HG02885 (cell line): ENCODE data around the gene TCEA3.

Experiments used
- ATAC-seq: cut with Tn5 transposase; IDR thresholded peaks from one replicate; pipeline ENCODE4 v1.9.1; 2021; ENCODE audit warnings: mild to moderate bottlenecking; ENCODE audit not compliant: unreplicated experiment, poor library complexity

The TCEA3 gene

DNA sequence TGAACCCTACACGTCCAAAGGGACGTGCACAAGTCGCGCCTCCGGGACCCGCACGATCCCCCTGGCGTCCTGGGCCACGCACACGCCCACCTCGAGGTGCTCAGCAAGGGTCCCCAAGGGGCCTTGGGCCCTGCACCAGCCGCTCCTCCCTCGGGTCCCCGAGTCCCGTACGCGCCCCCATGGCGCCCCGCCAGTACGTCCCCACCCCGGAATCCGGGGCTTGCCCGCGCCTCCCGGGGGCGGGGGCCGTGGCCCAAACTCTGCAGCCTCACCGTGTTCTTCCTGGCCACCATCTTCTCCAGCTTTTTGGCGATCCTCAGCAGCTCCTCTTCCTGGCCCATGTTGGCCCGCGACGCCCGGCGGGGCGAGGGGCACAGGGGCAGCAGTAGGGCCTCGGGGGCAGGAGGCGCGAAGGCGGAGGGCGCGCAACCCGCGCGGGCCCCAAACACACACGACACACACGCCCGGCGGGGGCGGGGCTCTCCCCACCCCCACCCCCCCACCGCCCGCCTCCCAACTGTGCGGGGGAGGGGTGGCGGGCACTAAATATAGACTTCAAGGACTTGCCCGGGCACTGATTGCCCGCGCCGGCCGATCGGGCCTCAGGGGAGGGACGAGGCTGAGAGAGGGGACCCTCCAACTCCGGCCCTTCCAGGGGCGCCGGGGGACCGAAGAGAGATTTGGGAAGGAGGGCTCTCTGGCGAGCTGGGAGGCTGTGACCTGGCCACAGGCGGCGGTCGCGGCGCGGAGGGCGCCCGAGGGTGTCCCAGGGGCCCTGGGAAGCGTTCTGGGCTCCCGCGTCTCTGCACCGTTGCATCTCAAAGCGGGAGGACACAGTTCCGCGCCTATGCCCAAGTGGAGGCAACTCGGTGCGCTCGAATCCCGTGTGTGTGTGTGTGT, at the start of gene TCEA3:
TSS of gene TCEA3 (minus strand) at position 456 of the 900 bp plus-strand sequence. CDS start at position 341, 115 bp downstream.
- ATAC-seq, result no peak

DNA sequence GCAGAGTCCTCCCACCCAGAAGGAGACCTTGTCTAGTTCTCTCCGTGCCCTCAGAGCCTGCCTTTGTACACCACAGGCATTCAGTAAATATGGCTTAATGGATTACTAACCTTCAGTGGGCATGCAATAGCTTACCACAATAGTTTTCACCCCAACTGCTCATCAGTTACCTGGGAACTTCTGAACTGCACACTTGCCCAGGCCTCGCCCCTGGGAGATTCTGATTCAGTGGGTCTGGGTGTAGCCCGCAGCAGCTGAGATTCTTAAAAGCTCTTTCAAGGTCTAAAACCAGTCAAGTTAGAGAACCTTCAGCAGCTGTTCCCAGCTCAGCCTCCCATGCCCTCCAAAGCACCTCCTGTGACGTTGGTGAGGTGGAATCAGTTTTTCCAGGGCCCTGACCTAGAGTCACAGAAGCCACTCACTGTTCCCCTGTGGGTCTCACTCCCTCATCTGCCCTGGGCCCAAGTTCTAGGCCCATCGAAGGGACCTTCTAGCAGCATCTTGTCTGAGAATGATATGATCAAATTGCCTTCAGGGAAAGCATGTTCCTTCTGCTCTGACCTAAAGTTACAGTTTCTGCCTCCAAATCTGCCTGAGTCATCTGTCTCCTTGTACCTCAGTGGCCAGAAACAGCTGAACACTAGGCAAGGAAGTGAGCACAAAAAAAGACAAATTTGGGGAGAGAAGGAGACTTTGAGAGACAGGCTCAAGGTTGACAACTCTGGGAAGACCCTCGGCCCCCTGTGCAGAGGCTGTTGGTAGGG, 48.7 kb upstream of the TCEA3 start:
- no peak for ATAC-seq

DNA sequence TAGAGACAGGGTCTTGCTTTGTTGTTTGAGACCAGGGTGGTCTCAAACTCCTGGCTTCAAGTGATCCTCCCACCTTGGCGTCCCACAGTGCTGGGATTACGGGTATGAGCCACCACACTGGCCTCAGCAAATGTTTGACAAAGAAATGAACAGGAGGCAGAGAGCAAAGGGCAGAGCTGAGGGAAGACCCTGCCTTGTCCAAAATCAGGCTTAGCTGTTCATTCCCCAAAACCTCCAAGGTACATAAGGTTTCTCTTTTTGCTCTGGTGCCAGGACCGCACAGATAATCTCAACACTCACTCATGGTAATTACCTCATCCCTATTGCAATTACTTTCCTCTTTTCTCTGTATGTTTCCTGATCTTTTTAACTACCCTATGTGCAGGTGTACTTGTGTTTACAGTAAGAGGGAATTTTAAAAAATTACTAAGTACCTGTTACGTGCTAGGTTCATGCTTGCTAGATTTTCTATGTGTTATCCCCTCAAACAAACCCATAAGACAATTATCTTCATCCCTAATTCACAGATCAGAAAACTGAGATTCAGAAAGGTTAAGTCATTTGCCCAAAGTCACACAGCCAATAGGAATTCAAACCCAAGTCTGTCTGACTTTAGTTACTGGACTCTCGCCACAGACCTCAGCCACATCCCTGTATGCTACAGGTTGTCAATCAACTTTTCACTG, 47.9 kb upstream of the TCEA3 start:
- ATAC-seq, result no peak

DNA sequence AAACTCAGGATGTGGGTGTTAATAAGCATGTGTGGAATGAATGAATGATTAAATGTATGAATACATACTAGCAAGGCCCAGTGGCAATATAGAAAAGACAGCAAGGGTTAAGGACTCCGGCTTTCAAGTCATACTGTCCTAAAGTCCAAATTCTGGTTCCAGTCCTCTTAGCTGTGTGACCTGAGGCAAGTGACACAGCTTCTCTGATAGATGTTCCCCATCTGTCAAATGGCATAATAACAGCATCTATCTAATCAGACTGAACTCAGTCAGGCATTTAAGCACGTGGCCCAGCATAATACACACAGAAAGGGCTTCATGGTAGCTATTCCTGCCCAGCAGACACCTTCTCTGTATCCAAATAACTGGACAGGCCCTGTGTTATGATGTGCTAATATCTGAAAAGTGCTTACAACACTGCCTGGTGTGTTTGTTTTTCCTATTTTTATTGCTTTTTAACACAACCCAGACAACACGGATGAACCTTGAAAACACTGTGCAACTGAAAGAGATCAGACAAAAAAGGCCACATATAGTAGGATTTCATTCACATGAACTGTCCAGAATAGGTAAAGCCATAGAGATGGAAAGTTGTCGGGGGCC, 47.0 kb upstream of the TCEA3 start:
- no peak for ATAC-seq

DNA sequence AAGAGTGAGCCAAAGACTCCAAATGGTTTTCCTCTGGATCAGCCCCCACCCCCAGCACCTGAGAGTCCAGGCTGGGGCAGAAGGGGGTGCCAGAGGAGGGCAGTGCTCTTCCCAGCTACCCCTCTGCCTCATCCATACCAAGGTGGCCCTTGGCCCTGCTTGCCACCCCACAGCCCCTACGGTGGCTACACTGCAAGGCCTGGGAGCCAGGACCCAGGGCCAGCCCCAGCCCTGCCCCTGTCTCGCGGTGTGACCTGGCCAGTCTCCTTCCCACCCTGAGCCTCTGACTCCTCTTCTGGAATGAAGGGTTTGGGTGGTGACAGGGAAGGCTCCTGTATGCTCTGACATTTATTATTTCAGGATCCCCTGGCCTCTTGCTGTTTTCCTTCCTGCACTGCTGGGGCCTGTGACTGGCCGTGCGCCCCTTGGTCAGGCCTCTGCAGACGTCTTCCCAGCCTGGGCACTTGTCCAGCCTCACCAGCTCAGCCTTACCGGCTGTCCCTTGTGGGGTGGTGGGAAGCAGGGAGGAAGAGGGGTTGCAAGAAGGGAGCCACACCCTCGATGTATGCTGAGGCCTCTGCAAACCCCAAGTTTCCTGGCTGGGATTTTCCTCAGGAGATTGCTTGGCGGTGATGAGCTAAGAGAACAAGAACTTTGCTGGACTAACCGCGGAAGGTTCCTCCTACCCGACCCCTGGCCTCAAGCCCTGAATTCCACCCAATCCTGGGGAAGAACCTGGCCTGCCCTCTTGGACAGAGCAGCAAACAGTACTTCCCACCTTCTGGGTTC, 45.9 kb upstream of the TCEA3 start:
- ATAC-seq, result no peak

DNA sequence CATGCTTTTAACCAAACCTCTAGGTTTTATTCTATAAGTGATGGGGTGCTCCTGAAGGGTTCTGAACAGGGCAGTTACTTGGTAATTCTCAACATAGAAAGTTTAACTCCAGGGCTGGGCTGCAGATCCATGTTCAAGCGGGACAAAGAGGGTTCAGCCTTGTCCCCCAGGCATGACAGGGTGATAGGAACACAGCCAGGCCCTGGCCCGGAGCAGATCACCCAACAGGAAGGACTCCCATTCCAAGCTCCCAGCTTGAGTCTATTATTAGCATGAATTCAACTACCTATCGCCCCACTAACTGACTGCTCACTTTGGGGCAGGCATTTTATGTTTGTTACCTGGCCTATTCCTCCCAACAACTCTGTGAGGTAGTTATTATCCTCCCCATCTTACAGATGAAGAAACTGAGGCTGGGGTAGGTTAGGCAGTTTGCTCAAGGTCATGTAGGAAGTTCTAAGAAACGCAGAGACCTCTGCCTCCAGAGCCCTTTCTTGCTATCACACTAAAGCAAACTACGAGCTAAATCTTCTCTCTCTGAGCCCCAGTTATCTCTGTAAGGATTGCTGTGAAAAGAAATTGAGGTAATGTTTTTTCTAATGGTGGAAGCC, 44.9 kb upstream of the TCEA3 start:
- ATAC-seq, result no peak

DNA sequence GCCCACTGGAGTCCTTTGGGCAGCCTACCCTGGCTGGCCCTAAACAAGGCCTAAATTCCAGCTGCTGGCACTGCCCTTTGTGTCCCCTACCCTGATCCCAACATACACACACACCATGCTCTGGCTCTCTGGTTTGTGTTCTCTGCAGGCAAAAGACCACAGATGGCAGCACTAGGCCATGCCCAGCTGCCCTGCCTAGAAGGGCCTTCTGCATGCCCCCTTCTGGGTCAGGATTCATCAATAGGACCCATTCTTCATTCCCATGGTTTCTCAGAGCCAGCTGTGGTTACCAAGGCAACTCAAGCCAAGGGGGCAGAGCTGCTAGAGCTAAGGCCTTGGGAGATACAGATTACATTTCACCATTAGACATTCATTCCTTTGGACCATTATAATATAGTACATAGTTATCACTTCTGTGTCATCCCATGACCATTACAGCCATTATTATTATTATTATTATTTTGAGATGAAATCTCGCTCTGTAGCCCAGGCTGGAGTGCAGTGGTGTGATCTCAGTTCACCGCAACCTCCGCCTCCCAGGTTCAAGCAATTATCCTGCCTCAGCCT, 42.0 kb upstream of the TCEA3 start:
- ATAC-seq, result no peak

DNA sequence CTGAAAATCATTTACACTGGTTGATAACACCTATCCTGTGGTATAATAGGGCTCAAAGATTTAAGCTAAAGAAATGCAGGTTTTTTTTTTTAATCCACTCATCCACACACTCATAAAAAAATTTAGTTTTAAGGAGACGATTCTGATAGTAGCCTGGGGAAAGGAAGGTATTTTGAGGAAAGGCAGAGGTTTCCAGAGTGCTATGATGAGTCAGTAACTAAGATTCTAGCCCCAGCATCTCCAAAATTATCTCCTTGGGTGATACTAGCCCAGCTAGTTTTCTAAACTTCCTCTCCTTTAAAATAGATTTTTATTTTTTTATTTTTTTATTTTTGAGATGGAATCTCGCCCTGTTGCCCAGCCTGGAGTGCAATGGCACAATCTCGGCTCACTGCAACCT, 38.7 kb upstream of the TCEA3 start:
- ATAC-seq, result no peak

DNA sequence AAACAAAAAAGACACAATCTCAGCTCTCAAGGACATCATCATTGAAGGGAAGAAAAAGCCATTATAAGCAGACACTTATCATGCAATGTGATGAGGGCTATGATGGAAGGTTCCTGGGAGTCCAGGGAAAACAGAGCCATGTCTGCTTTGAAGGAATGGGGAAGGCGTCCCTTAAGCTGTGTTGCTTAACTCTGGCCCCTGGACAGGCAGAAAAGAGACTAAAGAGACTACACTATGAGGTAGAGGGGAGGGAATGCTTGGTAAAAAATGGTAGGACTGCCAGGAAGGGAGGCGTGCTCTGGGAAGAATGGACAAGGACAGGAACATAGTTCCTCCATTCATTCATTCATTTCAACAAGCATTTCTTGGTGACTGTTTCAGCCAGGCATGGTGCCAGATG, 38.2 kb upstream of the TCEA3 start:
- ATAC-seq, result no peak

DNA sequence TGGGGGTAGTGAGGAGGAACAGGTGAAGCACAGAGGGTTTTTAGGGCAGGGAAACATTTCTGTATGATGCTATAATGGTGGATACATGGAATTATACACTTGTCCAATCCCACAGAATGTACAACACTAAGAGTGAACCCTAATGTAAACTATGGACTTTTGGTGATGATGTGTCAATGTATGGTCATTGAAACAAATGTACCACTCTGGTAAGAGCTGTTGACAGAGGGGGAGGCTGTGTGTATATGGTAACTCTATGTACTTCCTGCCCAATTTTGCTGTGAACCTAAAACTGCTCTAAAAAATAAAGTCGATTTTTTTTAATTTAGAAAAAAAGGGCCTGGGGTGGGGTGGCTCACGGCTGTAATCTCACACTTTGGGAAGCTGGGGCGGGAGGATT, 36.5 kb upstream of the TCEA3 start:
- no peak for ATAC-seq

DNA sequence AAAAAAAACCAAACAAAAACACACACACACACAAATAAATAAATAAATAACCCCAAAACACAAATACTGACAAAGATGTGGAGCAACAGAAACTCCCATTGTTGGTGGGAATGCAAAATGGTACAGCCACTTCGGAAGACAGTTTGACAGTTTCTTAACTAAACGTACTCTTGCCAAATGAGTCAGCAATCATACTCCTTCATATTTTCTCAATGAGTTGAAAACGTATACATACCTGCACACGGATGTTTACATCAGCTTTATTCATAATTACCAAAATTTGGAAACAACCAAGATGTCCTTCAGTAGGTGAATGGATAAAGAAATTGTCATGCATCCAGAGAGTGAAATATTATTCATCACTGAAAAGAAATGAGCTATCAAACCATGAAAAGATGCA, 36.0 kb upstream of the TCEA3 start:
- ATAC-seq, result no peak

DNA sequence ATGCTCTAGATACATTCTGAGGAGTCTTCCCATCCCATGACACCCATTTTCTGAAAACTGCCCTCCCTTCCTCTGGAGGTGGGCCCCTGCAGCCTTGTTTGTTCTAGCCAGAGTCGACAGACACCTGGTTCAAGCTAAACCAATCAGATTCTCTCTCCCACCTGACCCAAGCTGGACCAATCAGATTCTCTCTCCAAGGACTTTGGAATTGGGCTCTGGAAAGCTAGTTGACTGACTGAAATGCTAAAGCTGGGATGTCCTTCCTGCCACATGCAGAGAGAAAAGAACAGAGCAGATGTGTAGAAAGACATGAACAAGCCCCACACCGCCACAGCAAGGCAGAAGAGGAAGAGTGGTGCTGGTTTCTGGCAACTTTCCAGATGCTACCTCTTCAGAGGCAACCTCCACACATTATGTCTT, 34.8 kb upstream of the TCEA3 start:
- no peak for ATAC-seq

DNA sequence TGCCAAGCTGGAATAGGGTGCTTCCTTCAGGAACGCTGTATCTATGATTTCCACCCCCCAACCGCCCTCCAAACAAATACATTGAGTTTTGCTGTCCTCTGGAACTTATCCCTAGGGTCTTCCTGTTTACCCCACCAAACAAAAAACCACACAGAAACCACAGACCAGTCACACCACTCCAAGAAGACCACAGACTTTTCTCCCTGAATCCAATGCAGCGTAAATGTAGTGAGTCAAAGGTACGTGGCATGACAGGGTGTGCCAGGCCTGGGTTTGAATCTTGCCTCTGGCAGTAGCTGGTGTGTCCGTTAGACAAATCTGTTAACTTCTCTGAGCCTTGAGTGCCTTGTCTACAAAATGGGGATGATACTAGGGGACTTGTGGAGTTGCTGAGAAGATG, 31.7 kb upstream of the TCEA3 start:
- no peak for ATAC-seq

DNA sequence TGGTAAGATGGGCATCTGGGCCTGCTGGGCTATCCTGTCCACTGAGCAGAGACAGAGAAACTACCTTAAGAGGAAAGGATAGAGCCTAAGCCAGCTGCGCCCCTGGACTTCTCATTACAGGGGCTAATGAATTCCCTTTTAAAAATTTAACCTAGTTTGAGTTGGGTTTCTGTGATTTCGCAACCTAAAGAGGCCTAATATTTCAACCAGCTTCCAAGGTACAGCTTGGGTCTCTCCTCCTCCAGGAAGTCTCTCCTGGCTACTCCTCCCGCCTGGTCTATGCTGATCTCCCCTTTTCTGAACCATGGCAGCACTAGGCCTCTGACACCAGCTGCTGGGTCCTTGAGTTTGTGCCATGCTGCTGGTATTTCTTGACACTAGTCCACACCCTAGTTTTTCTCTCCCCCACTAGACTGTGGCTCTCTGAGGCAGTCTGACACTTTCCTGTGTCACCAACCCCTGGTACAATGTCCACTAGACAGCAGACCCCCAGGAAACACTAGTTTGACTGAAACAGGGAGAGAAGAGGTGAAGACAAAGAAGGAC, 29.0 kb upstream of the TCEA3 start:
- no peak for ATAC-seq

DNA sequence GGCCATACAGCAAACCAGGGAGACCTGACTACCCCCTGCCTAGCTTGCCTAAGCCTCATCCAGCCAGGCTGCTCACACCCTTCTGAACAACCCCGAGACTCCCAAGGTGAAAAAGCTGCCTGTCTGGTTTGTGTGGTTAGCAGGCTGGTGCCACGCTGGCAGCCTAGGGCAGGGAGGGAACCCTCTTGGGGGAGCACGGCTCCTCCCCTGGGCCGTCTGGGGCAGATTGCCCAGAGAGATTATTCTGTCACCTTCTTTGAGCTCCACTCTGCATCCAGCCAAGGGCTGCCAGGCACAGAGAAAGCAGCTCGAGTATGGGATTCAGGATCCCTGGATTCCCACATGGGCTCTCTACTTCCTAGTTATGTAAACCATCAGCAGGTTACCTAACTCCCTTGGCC, 27.5 kb upstream of the TCEA3 start:
- no peak for ATAC-seq

DNA sequence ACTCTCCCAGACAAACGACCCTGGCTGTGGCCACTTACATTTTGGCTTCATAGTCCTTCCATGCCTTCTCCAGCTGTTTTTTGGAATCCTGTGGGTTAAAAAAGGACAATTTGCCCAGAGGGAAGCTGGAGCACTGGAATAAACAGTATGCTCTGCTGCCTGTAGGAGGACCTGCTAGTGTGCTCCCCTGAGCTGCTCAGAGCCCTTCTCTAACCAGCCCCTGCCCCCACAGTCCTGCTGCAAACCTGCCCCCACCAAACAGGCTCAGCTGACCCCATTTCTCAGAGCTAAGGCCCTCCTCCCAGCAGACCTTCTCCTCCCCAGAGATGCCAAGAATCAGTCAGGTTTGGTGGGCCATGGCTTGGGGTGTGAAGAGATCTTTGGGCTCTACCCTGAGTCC, 26.9 kb upstream of the TCEA3 start:
- ATAC-seq, result no peak

DNA sequence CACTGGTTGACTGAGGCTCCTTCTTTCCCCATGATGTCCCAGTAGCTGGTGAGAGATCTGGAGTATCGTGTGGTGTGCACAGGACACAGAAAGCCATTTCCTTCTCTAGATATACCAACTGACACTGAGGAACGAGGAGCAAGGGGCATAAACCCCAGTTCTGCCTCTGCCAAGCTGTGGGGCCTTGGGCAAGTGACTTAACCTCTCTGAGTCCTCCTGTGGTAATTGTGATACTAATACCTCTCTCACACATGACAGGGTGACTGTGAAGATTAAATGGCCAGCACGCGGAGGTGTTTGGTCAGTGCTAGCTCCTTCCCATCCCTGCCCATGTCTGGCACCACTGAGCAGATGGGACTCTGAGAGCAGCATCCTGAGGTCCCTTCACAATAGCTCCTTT, 26.3 kb upstream of the TCEA3 start:
- ATAC-seq, result no peak

DNA sequence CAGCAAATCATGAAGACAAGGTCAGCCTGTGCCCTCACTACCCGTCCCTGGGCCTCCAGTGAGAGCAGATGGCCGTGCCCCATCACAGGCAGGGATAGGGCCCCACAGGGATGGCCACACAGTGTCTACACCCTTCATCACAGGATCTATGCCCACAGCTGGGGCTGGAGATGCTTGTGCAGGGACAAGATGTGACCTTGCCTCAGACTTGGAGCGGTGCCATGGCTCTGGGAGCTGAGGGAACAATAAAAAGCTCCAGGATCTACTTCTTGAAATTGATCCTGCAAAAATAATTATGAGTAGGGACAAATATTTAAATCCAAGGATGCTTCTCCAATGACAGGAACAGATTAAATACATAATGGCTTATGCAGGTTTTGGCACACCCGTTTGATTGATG, 25.4 kb upstream of the TCEA3 start:
- ATAC-seq, result no peak

DNA sequence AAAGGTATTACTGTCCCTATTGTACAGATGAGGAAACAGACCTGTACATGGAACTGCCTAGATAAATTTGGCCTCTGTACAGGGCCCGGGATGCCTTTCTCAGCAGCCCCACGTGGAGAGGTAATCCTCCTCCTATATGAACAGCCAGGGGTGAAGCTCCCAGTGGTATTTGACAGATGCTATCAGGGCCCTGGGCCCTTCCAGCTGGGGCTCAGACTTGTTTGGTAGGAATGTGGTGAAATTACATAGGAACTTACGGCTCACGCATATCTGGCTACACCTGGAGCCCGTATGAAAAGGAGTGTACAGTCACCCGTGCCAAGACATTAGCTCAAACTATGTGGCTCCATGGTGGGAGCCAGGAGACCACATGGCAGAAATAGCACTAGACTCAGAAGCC, 24.8 kb upstream of the TCEA3 start:
- no peak for ATAC-seq
